Femur (tissue), 1 donor: ENCODE data around the gene PCYT1A.
"Not testable (repeated sequence)": the region's sequence is repeated elsewhere in the genome, so short reads cannot be mapped to it uniquely, and the experiment has no call there.

Source experiments
- DNase-seq: peaks from one replicate; pipeline ENCODE4 v3.0.0-alpha.2; 2017

The PCYT1A gene

GRCh38 chr3:196287440-196288140, at the start of gene PCYT1A:
Gene PCYT1A (minus strand): TSS chr3:196287726. CDS start chr3:196270531, 17,195 bp downstream.
- DNase-seq, result peak; percentile 95

GRCh38 chr3:196336319-196337145, 49.0 kb upstream of the PCYT1A start:
- no peak for DNase-seq

- DNase-seq, result no peak
Measured at GRCh38 chr3:196335503-196335948, 48.0 kb upstream of the PCYT1A start.

GRCh38 chr3:196334982-196335381, 47.5 kb upstream of the PCYT1A start:
- no peak for DNase-seq

GRCh38 chr3:196332168-196332567, 44.6 kb upstream of the PCYT1A start:
- DNase-seq, result no peak

GRCh38 chr3:196327405-196327804, 39.9 kb upstream of the PCYT1A start:
- no peak for DNase-seq

- no peak for DNase-seq
Measured at GRCh38 chr3:196326936-196327335, 39.4 kb upstream of the PCYT1A start.

GRCh38 chr3:196323691-196324090, 36.2 kb upstream of the PCYT1A start:
- peak; percentile 68 for DNase-seq

- no peak for DNase-seq
Measured at GRCh38 chr3:196323016-196323415, 35.5 kb upstream of the PCYT1A start.

GRCh38 chr3:196321162-196321561, 33.6 kb upstream of the PCYT1A start:
- peak; percentile 29 for DNase-seq

- no peak for DNase-seq
Measured at GRCh38 chr3:196320137-196320536, 32.6 kb upstream of the PCYT1A start.

- peak; percentile 94 for DNase-seq
Measured at GRCh38 chr3:196317687-196318467, 30.4 kb upstream of the PCYT1A start, which contains the start of gene DYNLT2B. Gene DYNLT2B (minus strand): TSS chr3:196318240. CDS start chr3:196318152, 88 bp downstream.

- DNase-seq, result not testable (repeated sequence)
Measured at GRCh38 chr3:196316799-196317686, 29.5 kb upstream of the PCYT1A start.

GRCh38 chr3:196315821-196316220, 28.3 kb upstream of the PCYT1A start:
- no peak for DNase-seq

GRCh38 chr3:196314597-196314996, 27.1 kb upstream of the PCYT1A start:
- DNase-seq, result no peak

GRCh38 chr3:196314086-196314485, 26.6 kb upstream of the PCYT1A start:
- not testable (repeated sequence) for DNase-seq

- DNase-seq, result not testable (repeated sequence)
Measured at GRCh38 chr3:196302960-196303359, 15.4 kb upstream of the PCYT1A start.

GRCh38 chr3:196302551-196302950, 15.0 kb upstream of the PCYT1A start:
- DNase-seq, result not testable (repeated sequence)

GRCh38 chr3:196298521-196298920, 11.0 kb upstream of the PCYT1A start:
- DNase-seq, result no peak

- DNase-seq, result no peak
Measured at GRCh38 chr3:196292286-196292923, 4.9 kb upstream of the PCYT1A start.

GRCh38 chr3:196288141-196288460, 575 bp upstream of the PCYT1A start:
- no peak for DNase-seq

GRCh38 chr3:196287090-196287439, 461 bp downstream of the PCYT1A start:
- no peak for DNase-seq
